ENCODE measurements around the gene CDC20. TPM values are rescaled to one million over a fixed set of nuclear protein-coding genes. Genes with fewer than 3 reads are reported as not detected.

The CDC20 gene
- 100 to 1,000 TPM; 127 to 199 TPM for total RNA-seq

- H3K4me1 Mint-ChIP-seq: peaks cover 17% of the 10 kb centered on the region
- H3K4me3 Mint-ChIP-seq: peak within 1 kb of the TSS; percentile 89
- no peaks in the 10 kb centered on the region for H3K9me3 Mint-ChIP-seq
- no peaks in the 10 kb centered on the region for H3K27me3 Mint-ChIP-seq
- peak; percentile 99 for ATAC-seq (replicated peaks)
- H3K27ac Mint-ChIP-seq: peak within 1 kb of the TSS; percentile 86
- peaks cover 47% of the 10 kb centered on the region for H3K36me3 Mint-ChIP-seq (ENCODE audit: low read depth)
Observed at GRCh38 chr1:43358746-43359693, at the start of gene CDC20. CDC20 (plus strand) TSS chr1:43358981; CDS start chr1:43359216, 235 bp downstream.

- ATAC-seq (replicated peaks): no peak
- no peak overlapping the region for H3K4me3 Mint-ChIP-seq
- H3K27me3 Mint-ChIP-seq: peaks cover 14% of the 10 kb centered on the region
- peak overlapping the region; percentile 16 for H3K27ac Mint-ChIP-seq
- no peaks in the 10 kb centered on the region for H3K9me3 Mint-ChIP-seq
- H3K36me3 Mint-ChIP-seq (ENCODE audit: low read depth): no peaks in the 10 kb centered on the region
- no peaks in the 10 kb centered on the region for H3K4me1 Mint-ChIP-seq
Observed at GRCh38 chr1:43309405-43310025, 49.3 kb upstream of the CDC20 start.

DNA sequence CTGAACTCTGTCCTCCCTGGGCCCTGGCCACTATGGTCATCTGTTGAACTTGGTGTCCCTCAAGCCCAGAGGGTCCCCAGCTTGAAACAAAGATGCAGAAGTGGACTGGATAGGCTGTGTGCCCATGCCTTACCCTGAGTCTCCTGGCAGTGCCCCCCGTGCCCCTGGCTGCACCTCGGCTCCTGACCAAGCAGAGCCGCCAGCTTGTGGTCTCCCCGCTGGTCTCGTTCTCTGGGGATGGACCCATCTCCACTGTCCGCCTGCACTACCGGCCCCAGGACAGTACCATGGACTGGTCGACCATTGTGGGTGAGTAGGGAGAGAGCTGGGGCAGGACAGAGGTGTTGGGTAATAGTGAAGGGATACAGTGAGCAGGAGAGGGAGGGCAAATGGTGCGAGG is 47.3 kb upstream of the CDC20 start:
- Mint-ChIP-seq H3K4me3 (no peak overlapping the region), H3K27me3 (peaks cover 8% of the 10 kb centered on the region), H3K4me1 (no peaks in the 10 kb centered on the region), H3K9me3 (no peaks in the 10 kb centered on the region), H3K27ac (no peak overlapping the region), H3K36me3 (ENCODE audit: low read depth) (no peaks in the 10 kb centered on the region)
- ATAC-seq (replicated peaks): no peak

- Mint-ChIP-seq H3K27me3 (peaks cover 8% of the 10 kb centered on the region), H3K27ac (no peak overlapping the region), H3K36me3 (ENCODE audit: low read depth) (no peaks in the 10 kb centered on the region), H3K4me1 (no peaks in the 10 kb centered on the region), H3K9me3 (no peaks in the 10 kb centered on the region), H3K4me3 (no peak overlapping the region)
- peak; percentile 3 for ATAC-seq (replicated peaks)
Observed at GRCh38 chr1:43312212-43312623, 46.6 kb upstream of the CDC20 start.

DNA sequence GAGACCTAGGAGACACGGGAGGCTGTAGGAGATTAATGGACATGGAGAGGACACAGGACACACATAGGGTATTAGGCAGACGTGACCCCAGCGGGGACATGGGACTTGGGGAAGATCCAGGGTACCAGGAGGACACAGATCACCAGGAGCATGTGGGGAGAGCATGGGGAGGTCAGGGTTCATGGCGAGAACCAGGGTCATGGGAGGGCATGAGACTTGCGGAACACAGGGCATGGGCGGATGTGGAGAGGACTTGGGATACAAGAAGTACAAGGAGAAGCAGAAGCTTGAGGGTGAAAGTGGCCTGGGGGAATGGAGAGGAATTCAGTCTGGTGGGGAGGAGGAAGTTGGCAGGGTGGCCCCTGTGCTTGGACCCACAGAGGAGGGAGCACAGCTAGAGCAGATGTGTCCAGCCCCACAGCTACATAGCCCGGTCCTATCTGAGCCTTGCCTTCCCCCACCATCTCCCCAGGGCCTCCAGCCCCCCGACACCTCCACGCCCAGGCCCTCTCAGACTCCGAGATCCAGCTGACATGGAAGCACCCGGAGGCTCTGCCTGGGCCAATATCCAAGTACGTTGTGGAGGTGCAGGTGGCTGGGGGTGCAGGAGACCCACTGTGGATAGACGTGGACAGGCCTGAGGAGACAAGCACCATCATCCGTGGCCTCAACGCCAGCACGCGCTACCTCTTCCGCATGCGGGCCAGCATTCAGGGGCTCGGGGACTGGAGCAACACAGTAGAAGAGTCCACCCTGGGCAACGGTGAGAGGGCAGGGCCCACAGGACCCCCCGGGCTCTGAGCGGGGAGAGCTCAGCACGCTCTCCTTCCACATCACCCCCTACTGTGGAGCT is 45.9 kb upstream of the CDC20 start:
- H3K27ac Mint-ChIP-seq: no peak overlapping the region
- peaks cover 8% of the 10 kb centered on the region for H3K27me3 Mint-ChIP-seq
- no peaks in the 10 kb centered on the region for H3K9me3 Mint-ChIP-seq
- ATAC-seq (replicated peaks): no peak
- H3K4me1 Mint-ChIP-seq: no peaks in the 10 kb centered on the region
- no peaks in the 10 kb centered on the region for H3K36me3 Mint-ChIP-seq (ENCODE audit: low read depth)
- H3K4me3 Mint-ChIP-seq: no peak overlapping the region

- H3K27me3 Mint-ChIP-seq: no peaks in the 10 kb centered on the region
- no peaks in the 10 kb centered on the region for H3K9me3 Mint-ChIP-seq
- no peak overlapping the region for H3K27ac Mint-ChIP-seq
- ATAC-seq (replicated peaks): no peak
- no peaks in the 10 kb centered on the region for H3K36me3 Mint-ChIP-seq (ENCODE audit: low read depth)
- H3K4me3 Mint-ChIP-seq: no peak overlapping the region
- peaks cover 4% of the 10 kb centered on the region for H3K4me1 Mint-ChIP-seq
Observed at GRCh38 chr1:43313771-43314170, 45.0 kb upstream of the CDC20 start.

- Mint-ChIP-seq H3K36me3 (ENCODE audit: low read depth) (no peaks in the 10 kb centered on the region), H3K4me1 (peaks cover 4% of the 10 kb centered on the region), H3K4me3 (no peak overlapping the region), H3K27me3 (no peaks in the 10 kb centered on the region), H3K9me3 (no peaks in the 10 kb centered on the region), H3K27ac (no peak overlapping the region)
- ATAC-seq (replicated peaks): no peak
Observed at GRCh38 chr1:43314233-43314632, 44.5 kb upstream of the CDC20 start.

- Mint-ChIP-seq H3K4me3 (no peak overlapping the region), H3K9me3 (no peaks in the 10 kb centered on the region), H3K36me3 (ENCODE audit: low read depth) (no peaks in the 10 kb centered on the region), H3K27ac (no peak overlapping the region), H3K4me1 (peaks cover 4% of the 10 kb centered on the region), H3K27me3 (no peaks in the 10 kb centered on the region)
- ATAC-seq (replicated peaks): no peak
Observed at GRCh38 chr1:43315481-43315880, 43.3 kb upstream of the CDC20 start.

DNA sequence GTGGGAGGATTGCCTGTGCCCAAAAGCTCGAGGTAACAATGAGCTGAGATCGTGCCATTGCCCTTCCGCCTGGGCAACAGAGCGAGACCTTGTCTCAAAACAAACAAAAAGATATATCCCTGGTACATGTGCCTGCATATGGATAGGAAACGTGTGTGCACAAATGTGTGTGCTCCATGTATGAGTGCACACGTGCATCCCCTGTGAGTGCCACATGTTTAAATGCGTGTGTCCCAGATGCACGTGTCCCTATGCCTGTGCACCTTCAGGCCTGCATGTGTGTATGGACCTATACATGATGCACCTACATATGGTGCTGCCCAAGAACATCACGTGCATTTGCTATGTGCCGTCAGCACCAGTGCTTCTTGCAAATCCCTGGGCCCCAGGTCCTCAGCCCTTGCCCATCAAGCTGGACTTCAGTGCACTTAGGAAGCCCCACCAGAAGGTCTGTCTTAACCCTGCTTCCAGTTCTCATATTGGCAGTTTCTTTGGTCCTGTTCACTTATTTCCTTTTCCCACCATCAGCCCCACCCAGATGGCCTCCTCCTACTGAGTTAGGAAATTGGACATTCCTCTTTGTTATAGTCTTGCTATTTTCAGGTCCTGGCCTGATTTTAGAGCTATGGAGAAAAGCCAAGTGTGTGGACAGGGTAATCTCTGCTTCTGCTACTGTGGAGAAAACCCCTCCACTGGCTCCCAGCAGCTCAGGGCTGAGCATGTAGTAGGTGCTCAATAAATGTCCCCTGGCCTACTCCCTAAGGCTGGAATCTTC is 42.6 kb upstream of the CDC20 start:
- Mint-ChIP-seq H3K27me3 (no peaks in the 10 kb centered on the region), H3K4me1 (peaks cover 4% of the 10 kb centered on the region), H3K36me3 (ENCODE audit: low read depth) (no peaks in the 10 kb centered on the region)

DNA sequence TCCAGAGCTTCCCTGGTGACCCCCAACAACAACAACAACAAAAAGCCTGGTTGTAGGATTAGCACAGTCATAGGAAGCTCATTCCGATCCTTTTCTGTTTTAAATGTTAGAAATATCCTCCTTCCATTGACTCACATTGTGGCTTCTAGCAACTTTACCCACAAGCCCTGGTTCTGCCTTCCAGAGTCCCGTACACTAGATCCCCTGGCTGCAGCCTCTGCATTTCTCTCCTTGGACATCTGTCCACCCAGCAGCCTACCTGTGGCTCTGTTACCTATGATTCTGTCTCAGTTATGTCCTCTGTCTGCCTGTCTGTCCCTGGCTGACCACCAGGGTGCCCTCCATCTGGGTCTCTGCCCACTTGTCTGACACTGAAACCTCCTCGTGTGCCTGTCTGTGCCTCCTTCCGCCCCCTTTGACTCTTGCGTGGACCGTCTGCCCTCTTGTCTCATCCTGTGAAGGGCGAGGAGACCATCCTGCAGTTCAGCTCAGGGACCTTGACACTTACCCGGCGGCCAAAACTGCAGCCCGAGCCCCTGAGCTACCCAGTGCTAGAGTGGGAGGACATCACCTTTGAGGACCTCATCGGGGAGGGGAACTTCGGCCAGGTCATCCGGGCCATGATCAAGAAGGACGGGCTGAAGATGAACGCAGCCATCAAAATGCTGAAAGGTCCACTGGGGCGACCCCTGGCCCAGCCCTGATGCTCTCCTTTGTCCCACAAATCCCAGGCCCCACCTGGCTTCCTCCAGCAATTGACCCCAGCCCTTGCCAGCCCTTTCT is 41.9 kb upstream of the CDC20 start:
- H3K36me3 Mint-ChIP-seq (ENCODE audit: low read depth): no peaks in the 10 kb centered on the region
- no peaks in the 10 kb centered on the region for H3K9me3 Mint-ChIP-seq
- no peaks in the 10 kb centered on the region for H3K27me3 Mint-ChIP-seq
- H3K4me3 Mint-ChIP-seq: no peak overlapping the region
- H3K27ac Mint-ChIP-seq: peak overlapping the region; percentile 33
- peaks cover 4% of the 10 kb centered on the region for H3K4me1 Mint-ChIP-seq
- ATAC-seq (replicated peaks): no peak

More for the DNA sequence above, 42.6 kb upstream of the CDC20 start:
- peak overlapping the region; percentile 33 for H3K27ac Mint-ChIP-seq
- H3K9me3 Mint-ChIP-seq: no peaks in the 10 kb centered on the region
- H3K4me3 Mint-ChIP-seq: no peak overlapping the region
- no peak for ATAC-seq (replicated peaks)

GRCh38 chr1:43317817-43318471 is 40.8 kb upstream of the CDC20 start:
- Mint-ChIP-seq H3K9me3 (no peaks in the 10 kb centered on the region), H3K27ac (peak overlapping the region; percentile 33), H3K4me1 (peaks cover 4% of the 10 kb centered on the region), H3K4me3 (no peak overlapping the region), H3K27me3 (no peaks in the 10 kb centered on the region), H3K36me3 (ENCODE audit: low read depth) (no peaks in the 10 kb centered on the region)
- ATAC-seq (replicated peaks): no peak

GRCh38 chr1:43318831-43319230 is 40.0 kb upstream of the CDC20 start:
- Mint-ChIP-seq H3K36me3 (ENCODE audit: low read depth) (no peaks in the 10 kb centered on the region), H3K4me1 (peaks cover 4% of the 10 kb centered on the region), H3K9me3 (no peaks in the 10 kb centered on the region), H3K4me3 (no peak overlapping the region), H3K27me3 (no peaks in the 10 kb centered on the region), H3K27ac (no peak overlapping the region)
- ATAC-seq (replicated peaks): no peak

- Mint-ChIP-seq H3K4me3 (no peak overlapping the region), H3K27ac (no peak overlapping the region), H3K4me1 (peaks cover 4% of the 10 kb centered on the region), H3K9me3 (peaks cover 3% of the 10 kb centered on the region), H3K36me3 (ENCODE audit: low read depth) (no peaks in the 10 kb centered on the region), H3K27me3 (no peaks in the 10 kb centered on the region)
- no peak for ATAC-seq (replicated peaks)
Observed at GRCh38 chr1:43319288-43319687, 39.5 kb upstream of the CDC20 start.
